ENCODE data around the gene USP20. TPM values are rescaled to one million over a fixed set of nuclear protein-coding genes. Genes with fewer than 3 reads are reported as not detected.

Gene USP20
- total and polyA plus RNA-seq, 4 donors = 15.7 to 24.1 (median 21.4) TPM

DNA sequence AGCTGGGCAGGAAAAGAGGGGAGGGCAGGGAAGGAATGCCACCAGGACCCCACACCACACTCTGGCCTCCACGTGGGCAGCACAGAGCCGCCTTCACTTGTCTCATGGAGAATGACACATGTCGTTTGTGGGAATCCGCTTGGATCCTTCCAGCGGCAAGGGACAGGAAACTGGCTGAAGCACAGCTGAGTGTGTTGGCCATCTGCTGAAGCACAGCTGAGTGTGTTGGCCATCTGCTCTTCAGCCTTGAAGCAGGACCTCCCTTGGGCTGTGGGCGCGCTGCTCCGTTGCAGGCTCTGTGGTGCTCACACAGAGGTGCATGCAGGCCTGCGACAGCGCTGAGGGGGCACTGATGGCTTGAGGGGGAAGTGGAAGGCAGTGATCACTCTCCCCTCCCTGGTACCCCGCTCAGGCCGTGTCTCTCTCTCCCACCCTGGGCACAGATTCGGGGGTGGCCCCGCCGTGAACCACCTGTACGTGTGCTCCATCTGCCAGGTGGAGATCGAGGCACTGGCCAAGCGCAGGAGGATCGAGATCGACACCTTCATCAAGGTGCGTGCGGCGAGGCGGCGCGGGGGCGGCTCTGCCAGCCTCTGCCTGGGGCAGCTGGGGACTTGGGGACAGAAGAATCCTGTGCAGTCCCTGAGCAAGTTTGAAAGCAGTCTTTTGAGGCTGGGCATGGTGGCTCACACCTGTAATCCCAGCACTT lies 40.6 kb downstream of the USP20 start:
- 96 to 98% methylated on average over 24 to 27 of the region's 27 CpGs for WGBS, 2 donors

DNA sequence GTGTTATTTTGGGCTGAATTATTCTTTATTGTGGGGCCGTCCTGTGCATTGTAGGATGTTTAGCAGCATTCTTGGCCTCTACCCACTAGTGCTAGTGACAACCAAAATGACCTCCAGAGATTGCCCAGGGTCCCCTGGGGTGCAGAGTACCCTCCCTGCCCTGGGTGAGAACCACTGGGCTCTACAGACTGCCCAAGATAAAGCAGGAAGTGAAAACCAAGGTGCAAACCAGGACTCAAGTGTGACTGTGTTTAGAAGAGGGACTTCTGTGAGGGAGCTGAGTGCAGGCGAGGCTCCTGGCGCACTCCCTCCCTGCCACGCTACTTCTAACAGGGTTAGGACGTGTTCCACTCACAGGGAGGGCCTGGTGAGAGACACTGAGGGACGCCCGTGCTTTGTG lies 41.6 kb downstream of the USP20 start:
- ATAC-seq (ENCODE audit: insufficient read depth, low FRiP score) = no peak
- DNase-seq = no peak
- Histone ChIP-seq H3K27ac (ENCODE audit: low read depth in 1 of 2, low read length in 1 of 2) (no peak overlapping the region), H3K9ac (ENCODE audit: insufficient read depth in 1 of 2, low read length in 2 of 2) (no peak overlapping the region), H3K27me3 (ENCODE audit: control insufficient read depth in 3 of 3, insufficient read depth in 3 of 3, low read length in 2 of 3) (no peaks in the 10 kb centered on the region), H3K9me3 (ENCODE audit: control insufficient read depth in 4 of 4, insufficient read depth in 3 of 4, low read length in 3 of 4) (no peaks in the 10 kb centered on the region), H3K4me3 (no peak overlapping the region), H3K4me1 (ENCODE audit: control insufficient read depth in 5 of 5, insufficient read depth in 5 of 5, low read length in 5 of 5) (peaks cover 0 to 14% (median 0%) of the 10 kb centered on the region in 5 donors), H3K36me3 (ENCODE audit: control insufficient read depth in 4 of 4, insufficient read depth in 4 of 4, low read length in 4 of 4) (peaks cover 6 to 49% (median 21%) of the 10 kb centered on the region in 4 donors)
- 87 to 90% methylated on average over 7 of the region's 7 CpGs for WGBS, 2 donors
- TF ChIP-seq, protein P1, sequence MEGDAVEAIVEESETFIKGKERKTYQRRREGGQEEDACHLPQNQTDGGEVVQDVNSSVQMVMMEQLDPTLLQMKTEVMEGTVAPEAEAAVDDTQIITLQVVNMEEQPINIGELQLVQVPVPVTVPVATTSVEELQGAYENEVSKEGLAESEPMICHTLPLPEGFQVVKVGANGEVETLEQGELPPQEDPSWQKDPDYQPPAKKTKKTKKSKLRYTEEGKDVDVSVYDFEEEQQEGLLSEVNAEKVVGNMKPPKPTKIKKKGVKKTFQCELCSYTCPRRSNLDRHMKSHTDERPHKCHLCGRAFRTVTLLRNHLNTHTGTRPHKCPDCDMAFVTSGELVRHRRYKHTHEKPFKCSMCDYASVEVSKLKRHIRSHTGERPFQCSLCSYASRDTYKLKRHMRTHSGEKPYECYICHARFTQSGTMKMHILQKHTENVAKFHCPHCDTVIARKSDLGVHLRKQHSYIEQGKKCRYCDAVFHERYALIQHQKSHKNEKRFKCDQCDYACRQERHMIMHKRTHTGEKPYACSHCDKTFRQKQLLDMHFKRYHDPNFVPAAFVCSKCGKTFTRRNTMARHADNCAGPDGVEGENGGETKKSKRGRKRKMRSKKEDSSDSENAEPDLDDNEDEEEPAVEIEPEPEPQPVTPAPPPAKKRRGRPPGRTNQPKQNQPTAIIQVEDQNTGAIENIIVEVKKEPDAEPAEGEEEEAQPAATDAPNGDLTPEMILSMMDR (IDR thresholded peaks at IDR 0.05; ENCODE audit: control extremely low read depth, extremely low read depth) = no peak

More for the DNA sequence above, 40.6 kb downstream of the USP20 start:
- DNase-seq (no peak), ATAC-seq (ENCODE audit: insufficient read depth, low FRiP score) (no peak)
- H3K36me3 ChIP-seq (ENCODE audit: control insufficient read depth in 4 of 4, insufficient read depth in 4 of 4, low read length in 4 of 4) = peaks cover 6 to 39% (median 21%) of the 10 kb centered on the region in 4 donors
- no peak overlapping the region for H3K9ac ChIP-seq (ENCODE audit: insufficient read depth in 1 of 2, low read length in 2 of 2)
- no peaks in the 10 kb centered on the region for H3K27me3 ChIP-seq (ENCODE audit: control insufficient read depth in 3 of 3, insufficient read depth in 3 of 3, low read length in 2 of 3)
- no peak overlapping the region for H3K4me3 ChIP-seq
- no peaks in the 10 kb centered on the region for H3K9me3 ChIP-seq (ENCODE audit: control insufficient read depth in 4 of 4, insufficient read depth in 3 of 4, low read length in 3 of 4)
- no peak overlapping the region for H3K27ac ChIP-seq (ENCODE audit: low read depth in 1 of 2, low read length in 1 of 2)
- H3K4me1 ChIP-seq (ENCODE audit: control insufficient read depth in 5 of 5, insufficient read depth in 5 of 5, low read length in 5 of 5) = peaks cover 0 to 7% (median 0%) of the 10 kb centered on the region in 5 donors
- TF ChIP-seq, protein P1 (IDR thresholded peaks at IDR 0.05; ENCODE audit: control extremely low read depth, extremely low read depth) = no peak

DNA sequence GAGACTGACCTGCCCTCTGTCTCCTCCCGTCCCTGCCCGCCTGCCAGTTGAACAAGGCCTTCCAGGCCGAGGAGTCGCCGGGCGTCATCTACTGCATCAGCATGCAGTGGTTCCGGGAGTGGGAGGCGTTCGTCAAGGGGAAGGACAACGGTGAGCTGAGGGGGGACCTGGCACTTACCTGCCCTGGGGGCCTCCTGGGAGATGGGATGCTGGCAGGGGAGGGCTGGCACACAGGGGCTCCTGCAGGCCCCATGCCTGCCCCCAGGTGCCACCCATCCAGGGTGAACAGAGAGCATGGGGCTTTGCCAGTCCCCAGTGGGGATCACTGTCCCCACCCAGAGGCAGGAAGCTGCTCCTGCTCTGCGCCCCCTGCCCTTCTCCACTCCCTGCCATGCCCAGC lies 43.0 kb downstream of the USP20 start:
- H3K27me3 ChIP-seq (ENCODE audit: control insufficient read depth in 3 of 3, insufficient read depth in 3 of 3, low read length in 2 of 3) = no peaks in the 10 kb centered on the region
- H3K36me3 ChIP-seq (ENCODE audit: control insufficient read depth in 4 of 4, insufficient read depth in 4 of 4, low read length in 4 of 4) = peaks cover 6 to 55% (median 24%) of the 10 kb centered on the region in 4 donors
- TF ChIP-seq, protein P1 (IDR thresholded peaks at IDR 0.05; ENCODE audit: control extremely low read depth, extremely low read depth) = no peak
- no peak overlapping the region for H3K27ac ChIP-seq (ENCODE audit: low read depth in 1 of 2, low read length in 1 of 2)
- no peak overlapping the region for H3K4me3 ChIP-seq
- WGBS, 2 donors = 90 to 94% methylated on average over 11 of the region's 11 CpGs
- no peaks in the 10 kb centered on the region for H3K9me3 ChIP-seq (ENCODE audit: control insufficient read depth in 4 of 4, insufficient read depth in 3 of 4, low read length in 3 of 4)
- ATAC-seq (ENCODE audit: insufficient read depth, low FRiP score) (no peak), DNase-seq (no peak)
- H3K9ac ChIP-seq (ENCODE audit: insufficient read depth in 1 of 2, low read length in 2 of 2) = no peak overlapping the region
- peaks cover 0 to 14% (median 0%) of the 10 kb centered on the region in 5 donors for H3K4me1 ChIP-seq (ENCODE audit: control insufficient read depth in 5 of 5, insufficient read depth in 5 of 5, low read length in 5 of 5)

Measured in lung (tissue), 12 donors.